Glomerular visceral epithelial cell (primary cell): ENCODE measurements around the gene CMA1.

Experiments used
- DNase-seq: peaks from one replicate; pipeline ENCODE4 v3.0.0-alpha.2; 2016; ENCODE audit errors: extremely low spot score

CMA1 gene

DNA sequence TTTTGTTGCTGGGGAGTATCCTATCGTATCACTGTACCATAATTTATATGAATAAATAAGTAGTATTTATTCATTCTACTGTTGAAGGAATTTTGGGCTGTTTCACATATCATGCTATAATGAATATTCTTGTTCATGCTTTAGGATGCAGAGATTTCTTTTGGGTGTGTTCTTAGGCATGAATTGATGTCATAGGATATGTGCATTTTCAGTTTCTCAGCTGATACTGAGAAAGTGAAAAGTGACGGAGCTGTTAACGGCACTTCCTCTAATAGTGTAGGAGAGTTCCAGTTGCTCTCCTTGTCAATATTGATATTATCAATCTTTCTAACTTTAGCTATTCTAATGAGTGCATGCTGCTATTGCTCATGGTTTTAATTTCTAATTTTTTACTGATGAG, 42.3 kb downstream of the CMA1 start:
- no peak for DNase-seq

DNA sequence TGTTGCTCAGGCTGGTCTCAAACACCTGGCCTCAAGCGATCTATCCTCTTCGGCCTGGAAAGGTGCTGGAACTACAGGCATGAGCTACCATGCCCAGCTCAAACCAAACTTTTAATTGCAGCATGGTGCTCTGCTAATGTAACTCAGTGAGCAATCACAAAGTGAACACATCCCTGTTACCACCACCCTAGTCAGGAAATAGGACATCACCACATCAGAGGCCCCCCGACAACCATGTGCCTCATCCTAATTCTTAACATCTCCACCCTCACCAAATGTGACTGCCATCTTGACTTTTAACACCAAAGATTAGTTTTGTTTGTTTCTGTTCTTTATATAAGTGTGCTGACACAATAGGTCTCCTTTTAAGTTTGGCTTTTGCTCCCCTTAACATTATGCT, 42.7 kb downstream of the CMA1 start:
- DNase-seq = no peak

DNA sequence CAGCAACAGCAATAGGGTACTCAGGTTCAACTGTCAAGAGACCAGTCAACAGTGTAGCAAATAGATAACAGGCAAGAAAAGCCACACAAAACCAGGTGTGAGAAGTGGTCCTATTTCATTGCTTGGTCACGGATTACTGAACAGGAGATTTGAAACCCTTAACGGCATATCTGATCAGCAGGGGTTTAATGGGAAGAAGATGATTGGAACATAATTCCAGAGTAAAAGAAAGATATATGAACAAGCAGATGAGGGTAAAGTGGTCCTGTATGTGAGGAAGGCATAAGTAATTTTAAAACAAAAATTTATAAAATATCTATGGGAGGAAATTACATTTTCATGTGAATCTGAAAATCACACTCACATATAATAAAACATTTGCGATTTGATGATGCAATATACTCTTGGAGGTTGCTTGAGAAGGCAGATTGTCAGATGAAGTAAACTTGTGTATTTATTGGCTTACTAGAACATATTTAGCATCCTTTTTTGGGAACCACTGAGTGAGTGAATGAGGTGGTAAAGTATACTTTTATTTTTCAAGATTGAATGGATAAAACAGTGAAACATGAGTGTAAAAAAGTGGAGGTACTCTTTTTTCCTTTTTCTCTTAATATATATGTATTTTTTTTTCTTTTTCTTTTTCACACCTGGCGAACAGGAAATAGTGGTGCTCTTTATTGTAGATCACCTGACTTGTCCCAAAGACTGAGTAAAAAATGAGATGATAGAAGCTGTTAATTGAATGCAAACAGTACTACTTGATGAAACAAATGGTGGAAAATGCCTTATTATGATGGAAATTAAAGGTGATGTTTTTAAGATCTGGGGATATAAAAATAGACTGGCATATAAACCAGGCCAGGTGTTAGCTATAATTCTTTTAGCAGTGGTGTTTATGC, 43.9 kb downstream of the CMA1 start:
- no peak for DNase-seq

DNA sequence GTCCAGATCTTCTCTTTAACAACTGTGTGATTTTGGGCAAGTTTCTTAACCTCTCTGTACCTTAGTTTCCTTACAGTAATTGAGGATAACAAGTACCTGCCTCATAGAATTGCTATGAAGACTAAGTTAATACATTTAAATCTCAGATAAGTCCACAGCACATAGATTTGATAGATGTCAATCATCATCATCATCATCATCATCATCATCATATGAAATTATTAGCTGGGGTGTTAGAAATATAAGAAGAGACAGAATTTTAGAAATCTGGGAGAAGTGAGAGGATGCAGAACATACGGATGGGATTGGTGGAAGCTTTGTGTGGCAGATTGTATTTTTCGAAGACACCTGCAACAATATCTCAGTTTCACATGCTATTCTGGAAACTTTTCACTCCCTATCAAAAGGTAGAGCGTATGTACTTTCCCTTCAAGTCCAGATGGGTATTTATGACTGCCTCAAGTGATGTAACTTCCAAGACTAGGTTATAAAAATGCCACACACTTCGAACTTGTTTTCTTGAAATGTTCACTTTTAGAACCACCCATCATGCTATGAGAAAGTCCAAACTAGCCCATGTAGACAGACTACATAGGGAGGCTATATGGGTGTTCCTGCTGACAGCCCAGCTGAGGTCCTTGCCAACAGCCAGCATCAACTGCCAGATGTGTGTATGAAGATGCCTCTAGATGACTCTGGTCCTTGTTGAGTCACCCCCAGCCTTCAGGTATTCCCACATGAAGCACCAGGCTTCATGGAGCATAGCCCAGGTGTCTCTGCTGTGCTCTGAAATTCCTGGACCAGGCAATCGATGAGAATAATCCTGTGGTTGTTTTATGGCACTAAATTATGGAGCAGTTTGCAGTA, 44.8 kb downstream of the CMA1 start:
- no peak for DNase-seq

DNA sequence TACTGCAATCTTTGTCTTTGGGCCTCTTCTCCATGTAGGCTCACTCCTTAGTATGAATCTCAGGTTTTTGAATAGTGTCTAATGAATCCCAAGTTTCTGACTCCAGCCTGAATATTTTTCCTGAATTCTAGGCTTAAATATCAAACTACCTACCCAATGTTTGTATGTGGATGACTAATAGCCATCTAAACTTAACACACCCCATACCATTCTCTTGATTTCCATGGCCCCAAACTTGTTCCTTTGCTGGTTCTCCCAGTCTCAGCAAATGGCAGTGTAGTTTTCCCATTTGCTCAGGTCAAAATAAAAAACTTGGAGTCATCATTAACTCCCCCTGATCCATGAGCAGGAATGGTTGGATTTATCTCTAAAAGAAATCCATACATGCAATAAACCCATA, 46.7 kb downstream of the CMA1 start:
- no peak for DNase-seq

DNA sequence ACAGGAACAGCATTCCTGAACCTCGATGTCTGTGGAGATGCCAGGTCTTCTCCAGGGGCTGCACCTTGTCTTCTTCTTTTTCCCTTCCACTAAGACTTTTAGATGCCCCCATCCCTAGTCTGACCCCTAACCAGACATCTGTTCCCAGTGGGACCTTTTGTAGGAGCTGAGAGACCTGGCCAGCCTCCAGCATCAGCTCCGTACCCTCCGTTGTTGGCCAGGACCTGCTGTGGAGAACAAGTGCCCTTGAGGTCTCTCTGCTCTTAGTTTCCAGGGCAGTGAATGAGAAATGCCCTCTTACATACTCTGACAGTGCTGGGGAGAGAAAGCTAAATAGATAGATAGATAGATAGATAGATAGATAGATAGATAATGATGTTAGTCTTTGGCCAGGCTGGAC, 48.7 kb downstream of the CMA1 start:
- DNase-seq = no peak

DNA sequence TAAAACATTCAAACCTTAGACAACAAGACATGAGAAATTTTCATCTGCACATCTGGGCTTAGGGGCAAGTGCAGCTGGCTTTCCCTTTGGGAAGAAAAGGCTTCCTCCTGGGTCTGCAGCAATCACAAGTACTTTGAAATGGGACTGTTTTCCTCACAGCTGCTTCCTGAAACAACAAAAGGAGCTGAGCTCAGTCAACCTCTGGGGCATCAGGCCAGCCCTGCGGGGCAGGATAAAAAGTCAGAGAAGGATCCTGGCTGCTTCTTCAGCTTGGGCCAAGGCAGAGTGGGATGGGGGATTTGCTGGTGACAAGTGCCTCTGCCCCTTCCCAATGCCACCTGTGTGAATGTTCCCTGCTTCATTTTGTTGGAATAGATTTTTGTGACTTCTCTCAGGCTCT, 49.3 kb downstream of the CMA1 start:
- DNase-seq = no peak

DNA sequence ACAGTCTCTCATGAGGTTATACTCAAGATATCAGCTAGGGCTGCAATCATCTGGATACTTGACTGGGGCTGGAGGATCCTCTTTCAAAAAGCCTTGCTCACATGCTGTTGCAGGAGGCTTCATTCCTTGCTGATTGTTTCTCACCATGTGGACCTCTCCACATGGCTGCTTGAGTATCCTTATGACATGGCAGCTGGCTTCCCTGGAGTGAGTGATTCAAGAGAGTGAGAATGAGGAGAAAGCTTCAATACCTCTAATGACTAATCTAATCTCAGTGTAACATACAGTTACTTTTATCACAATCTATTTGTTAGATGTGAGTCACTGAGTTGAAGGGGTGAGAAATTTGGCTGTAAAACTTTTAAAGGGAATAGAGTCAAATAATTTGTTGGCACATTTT, 51.1 kb downstream of the CMA1 start:
- no peak for DNase-seq
